Stimulated activated CD4-positive, alpha-beta T cell treated with anti-CD3 and anti-CD28 coated beads, Interleukin-4, amount 100 ng/mL, for 4 hours (primary cell): Measurements from ENCODE around the gene ZNF423.

Source experiments
- DNase-seq, 2 experiments: peaks; one replicate each; pipeline ENCODE4 v3.0.0-alpha.2; 2020

Gene ZNF423

GRCh38 chr16:49636608-49637007, 219.3 kb downstream of the ZNF423 start:
- no peak for DNase-seq

- no peak for DNase-seq
Measured at GRCh38 chr16:49635591-49636581, 220.0 kb downstream of the ZNF423 start.

GRCh38 chr16:49635009-49635350, 220.9 kb downstream of the ZNF423 start:
- DNase-seq, result no peak

- no peak for DNase-seq
Measured at GRCh38 chr16:49634235-49635008, 221.5 kb downstream of the ZNF423 start.

GRCh38 chr16:49632795-49633184, 223.1 kb downstream of the ZNF423 start:
- no peak for DNase-seq

GRCh38 chr16:49632086-49632794, 223.7 kb downstream of the ZNF423 start:
- DNase-seq, result no peak

- no peak for DNase-seq
Measured at GRCh38 chr16:49631187-49632041, 224.5 kb downstream of the ZNF423 start.

GRCh38 chr16:49630783-49631182, 225.1 kb downstream of the ZNF423 start:
- DNase-seq, result no peak

GRCh38 chr16:49629851-49630250, 226.1 kb downstream of the ZNF423 start:
- no peak for DNase-seq

GRCh38 chr16:49628148-49628547, 227.8 kb downstream of the ZNF423 start:
- DNase-seq, result no peak

GRCh38 chr16:49625311-49626065, 230.4 kb downstream of the ZNF423 start:
- DNase-seq, result no peak

GRCh38 chr16:49623501-49624266, 232.2 kb downstream of the ZNF423 start:
- DNase-seq, result no peak

- DNase-seq, result no peak
Measured at GRCh38 chr16:49622421-49623402, 233.2 kb downstream of the ZNF423 start.

GRCh38 chr16:49622084-49622390, 233.9 kb downstream of the ZNF423 start:
- DNase-seq, result no peak

- no peak for DNase-seq
Measured at GRCh38 chr16:49621241-49622083, 234.4 kb downstream of the ZNF423 start.

- no peak for DNase-seq
Measured at GRCh38 chr16:49620869-49621240, 235.1 kb downstream of the ZNF423 start.

GRCh38 chr16:49620158-49620868, 235.6 kb downstream of the ZNF423 start:
- DNase-seq, result no peak

GRCh38 chr16:49619811-49620157, 236.1 kb downstream of the ZNF423 start:
- no peak for DNase-seq
